A549 treated with dexamethasone at 1 μM for 4 hours (cell line): Measurements from ENCODE around the gene CRB3. TPM values are rescaled to one million over a fixed set of nuclear protein-coding genes. Genes with fewer than 3 reads are reported as not detected.

ENCODE experiments used
- total RNA-seq: library from RNA; stranded (reverse); fragments of 200-300 nt; extraction: Qiagen RNA extraction; gene quantifications from 5 replicates; pipeline ENCODE4 v1.2.3, GENCODE V29; 2022

Gene CRB3, protein sequence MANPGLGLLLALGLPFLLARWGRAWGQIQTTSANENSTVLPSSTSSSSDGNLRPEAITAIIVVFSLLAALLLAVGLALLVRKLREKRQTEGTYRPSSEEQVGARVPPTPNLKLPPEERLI
- 2.6 to 3.8 TPM (median 3.5 TPM) in 5 replicates for total RNA-seq

DNA sequence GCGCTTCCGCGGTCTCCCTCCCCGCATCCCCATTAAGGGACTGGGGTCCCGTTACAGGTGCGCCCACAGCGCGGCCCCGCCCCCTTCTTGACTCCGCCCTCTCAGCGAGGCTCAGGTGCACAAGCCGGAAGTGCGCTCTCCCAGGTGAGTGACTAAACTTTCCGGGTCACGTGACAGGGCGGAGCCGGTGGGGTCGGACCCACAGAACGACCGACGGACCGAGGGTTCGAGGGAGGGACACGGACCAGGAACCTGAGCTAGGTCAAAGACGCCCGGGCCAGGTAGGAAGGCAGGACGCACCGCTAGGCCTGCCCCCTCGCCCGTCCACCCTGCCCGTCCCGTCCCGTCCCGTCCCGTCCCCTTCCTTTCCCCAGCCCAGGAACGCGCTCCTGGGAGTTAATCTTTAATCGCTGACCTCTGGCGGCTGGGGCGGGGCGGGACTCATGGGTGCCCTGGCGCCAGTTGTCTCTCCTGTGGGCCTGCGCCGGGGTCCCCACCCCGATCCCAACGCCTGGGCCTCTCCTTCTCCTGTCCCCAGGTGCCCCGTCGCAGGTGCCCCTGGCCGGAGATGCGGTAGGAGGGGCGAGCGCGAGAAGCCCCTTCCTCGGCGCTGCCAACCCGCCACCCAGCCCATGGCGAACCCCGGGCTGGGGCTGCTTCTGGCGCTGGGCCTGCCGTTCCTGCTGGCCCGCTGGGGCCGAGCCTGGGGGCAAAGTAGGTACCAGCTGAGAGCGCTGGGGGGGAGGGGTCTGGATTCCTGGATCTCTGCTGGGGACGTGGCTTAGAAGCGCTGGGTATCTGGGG, at the start of gene CRB3:
Gene CRB3, plus strand, starts transcription at position 202 of the 804 bp plus-strand sequence. Its CDS starts 431 bp downstream, at position 633.

GRCh38 chr19:6424195-6424938, 39.7 kb upstream of the CRB3 start, which contains the start of gene KHSRP:
KHSRP (minus strand) TSS chr19:6424811; CDS start chr19:6424701, 110 bp downstream.

DNA sequence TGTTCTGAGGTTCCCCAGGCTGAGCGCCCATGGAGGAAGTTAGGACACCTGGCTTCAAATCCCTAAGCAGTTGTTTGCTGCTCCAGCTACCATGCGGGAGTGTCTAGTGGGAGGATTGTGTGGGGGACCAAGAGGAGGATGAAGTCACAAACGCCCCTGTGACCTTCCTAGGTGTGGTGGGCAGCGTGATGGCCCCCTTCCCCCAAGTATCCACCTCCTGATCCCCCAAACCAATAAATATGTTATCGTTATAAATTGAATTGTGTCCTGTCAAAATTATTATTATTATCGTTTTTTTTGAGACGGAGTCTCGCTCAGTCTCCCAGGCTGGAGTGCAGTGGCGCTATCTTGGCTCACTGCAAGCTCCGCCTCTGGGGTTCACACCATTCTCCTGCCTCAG, 30.4 kb upstream of the CRB3 start, which contains the start of gene SLC25A41:
Gene SLC25A41, minus strand, starts transcription at position 101 of the 400 bp plus-strand sequence. Its CDS starts 70 bp downstream, at position 31.

GRCh38 chr19:6459262-6460098, 4.6 kb upstream of the CRB3 start, which contains the start of gene SLC25A23:
SLC25A23 (minus strand) TSS chr19:6459792; CDS start chr19:6459628, 164 bp downstream.

DNA sequence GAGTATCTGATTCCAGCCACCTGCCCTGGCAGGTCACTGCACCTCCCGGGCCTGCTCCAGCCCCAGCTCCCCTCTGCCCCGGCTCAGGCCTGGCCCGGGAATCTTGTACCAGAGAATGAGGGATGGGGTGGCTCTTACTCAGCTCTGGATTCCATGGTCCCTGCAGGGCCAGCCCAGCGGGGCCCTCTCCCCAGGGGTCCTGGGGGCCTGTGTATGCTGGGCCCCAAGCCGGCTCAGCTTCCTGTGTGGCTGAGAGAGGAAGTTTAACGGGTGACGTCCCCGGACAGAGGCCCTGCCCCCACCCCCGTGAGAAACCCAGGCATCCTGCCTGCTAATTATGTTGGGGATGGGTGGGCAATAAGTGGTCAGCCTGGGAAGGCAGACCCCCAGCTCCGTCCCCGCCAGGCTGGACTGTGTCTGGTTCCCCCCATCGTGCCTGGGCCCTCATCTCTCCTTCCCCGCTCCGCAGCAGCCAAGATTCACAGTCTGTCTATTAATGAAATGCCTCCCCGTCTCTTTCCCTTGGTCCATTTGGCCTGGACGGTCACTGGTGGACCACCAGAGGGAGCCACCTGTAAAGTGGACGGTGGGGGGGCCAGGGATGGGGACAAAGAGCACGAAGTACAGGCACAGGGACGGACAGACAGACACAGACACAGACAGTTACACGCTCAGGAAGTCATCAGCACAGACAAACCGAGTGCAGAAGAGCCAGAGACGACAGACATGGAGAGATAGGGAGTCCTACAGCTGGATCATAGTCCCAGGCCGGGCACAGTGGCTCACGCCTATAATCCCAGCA, 17.7 kb downstream of the CRB3 start, which contains the start of gene DENND1C:
Gene DENND1C, minus strand, starts transcription at position 247 of the 802 bp plus-strand sequence. Its CDS starts 92 bp downstream, at position 155.

DNA sequence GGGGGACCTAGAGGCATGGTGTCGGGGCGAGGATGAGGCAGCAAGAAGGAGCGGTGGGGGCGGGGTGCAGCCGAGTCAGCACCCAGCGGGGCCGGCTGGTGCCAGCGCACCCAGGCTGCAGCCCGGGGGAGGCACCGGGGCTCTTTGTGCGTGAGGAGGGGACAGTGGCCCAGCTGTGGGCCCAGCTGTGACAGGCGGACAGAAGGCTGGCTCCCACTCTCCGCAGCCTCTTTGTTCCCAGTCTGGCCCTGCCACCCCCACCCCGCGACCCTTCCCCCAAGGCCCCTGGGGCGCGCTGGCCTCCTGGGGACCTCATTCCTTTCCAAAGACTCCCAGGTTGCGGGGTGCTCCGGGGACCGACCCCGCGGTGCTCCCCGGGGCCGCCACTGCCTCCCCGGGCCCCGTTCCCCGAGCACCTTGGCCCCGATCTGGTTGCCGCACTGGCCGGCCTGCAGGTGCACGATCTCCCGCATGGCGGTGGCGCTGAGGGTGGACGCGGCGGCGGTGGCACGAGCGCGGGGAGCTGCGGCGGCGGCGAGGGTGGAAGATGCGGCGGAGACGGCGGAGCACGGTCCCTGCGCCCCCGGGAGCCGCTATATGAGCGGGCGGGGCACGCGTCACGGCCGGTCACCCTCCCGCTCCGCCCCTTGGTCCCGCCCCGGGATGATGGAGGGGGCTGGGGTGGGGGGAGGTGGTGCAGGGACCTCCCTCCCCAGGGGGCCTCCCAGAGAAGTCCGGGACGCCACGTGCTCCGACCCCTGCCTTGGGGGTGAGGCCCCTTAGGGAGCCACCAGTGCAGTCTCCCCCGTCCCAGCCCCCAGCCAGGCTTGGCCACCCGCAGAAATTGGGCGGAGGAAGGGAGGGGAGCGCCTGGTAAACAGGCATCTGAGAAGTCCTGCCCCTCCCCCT, 37.9 kb downstream of the CRB3 start, which contains the start of gene TUBB4A:
Gene TUBB4A, minus strand, starts transcription at position 570 of the 909 bp plus-strand sequence. Its CDS starts 97 bp downstream, at position 473.

Other genes starting within 250 kb of the CRB3 start
- gene MLLT1, start 184.3 kb upstream of the CRB3 start, total RNA-seq: 12.8 to 28.7 TPM (median 27.2 TPM) in 5 replicates
- not detected in 5 replicates for gene ACER1, start 130.7 kb upstream of the CRB3 start, total RNA-seq
- gene CLPP, start 102.7 kb upstream of the CRB3 start, total RNA-seq: 43.5 to 75.1 TPM (median 73.9 TPM) in 5 replicates
- gene ALKBH7, start 91.5 kb upstream of the CRB3 start, total RNA-seq: 16.1 to 29.5 TPM (median 28.9 TPM) in 5 replicates
- gene PSPN, start 88.3 kb upstream of the CRB3 start, total RNA-seq: 0.52 to 1.1 TPM (median 0.96 TPM) in 5 replicates
- 56.6 to 64.0 TPM (median 60.6 TPM) in 5 replicates for gene GTF2F1, start 71.1 kb upstream of the CRB3 start, total RNA-seq
- gene KHSRP, start 39.5 kb upstream of the CRB3 start, total RNA-seq: 175 to 228 TPM (median 223 TPM) in 5 replicates
- gene SLC25A41, start 30.5 kb upstream of the CRB3 start, total RNA-seq: 0.09 to 0.22 TPM (median 0.14 TPM) in 5 replicates
- gene SLC25A23, start 4.5 kb upstream of the CRB3 start, total RNA-seq: 15.0 to 23.2 TPM (median 20.4 TPM) in 5 replicates
- 0.13 to 0.25 TPM (median 0.21 TPM) in 5 replicates for gene DENND1C, start 17.5 kb downstream of the CRB3 start, total RNA-seq
- gene TUBB4A, start 38.0 kb downstream of the CRB3 start, total RNA-seq: 5.5 to 8.4 TPM (median 8.1 TPM) in 5 replicates
- 2.9 to 4.8 TPM (median 3.2 TPM) in 5 replicates for gene TNFSF9, start 66.8 kb downstream of the CRB3 start, total RNA-seq
- 13.4 to 21.8 TPM (median 19.0 TPM) in 5 replicates for gene CD70, start 126.9 kb downstream of the CRB3 start, total RNA-seq
- 0.06 to 0.12 TPM (median 0.08 TPM) in 5 replicates for gene TNFSF14, start 205.9 kb downstream of the CRB3 start, total RNA-seq